Measurements from ENCODE around the gene ZBTB48. TPM values are rescaled to one million over a fixed set of nuclear protein-coding genes. Genes with fewer than 3 reads are reported as not detected.

Gene ZBTB48
- total and polyA plus RNA-seq, 4 donors: 21.6 to 41.3 (median 34.3) TPM

GRCh38 chr1:6538956-6539355 lies 40.8 kb upstream of the ZBTB48 start:
- TF ChIP-seq, protein P1, sequence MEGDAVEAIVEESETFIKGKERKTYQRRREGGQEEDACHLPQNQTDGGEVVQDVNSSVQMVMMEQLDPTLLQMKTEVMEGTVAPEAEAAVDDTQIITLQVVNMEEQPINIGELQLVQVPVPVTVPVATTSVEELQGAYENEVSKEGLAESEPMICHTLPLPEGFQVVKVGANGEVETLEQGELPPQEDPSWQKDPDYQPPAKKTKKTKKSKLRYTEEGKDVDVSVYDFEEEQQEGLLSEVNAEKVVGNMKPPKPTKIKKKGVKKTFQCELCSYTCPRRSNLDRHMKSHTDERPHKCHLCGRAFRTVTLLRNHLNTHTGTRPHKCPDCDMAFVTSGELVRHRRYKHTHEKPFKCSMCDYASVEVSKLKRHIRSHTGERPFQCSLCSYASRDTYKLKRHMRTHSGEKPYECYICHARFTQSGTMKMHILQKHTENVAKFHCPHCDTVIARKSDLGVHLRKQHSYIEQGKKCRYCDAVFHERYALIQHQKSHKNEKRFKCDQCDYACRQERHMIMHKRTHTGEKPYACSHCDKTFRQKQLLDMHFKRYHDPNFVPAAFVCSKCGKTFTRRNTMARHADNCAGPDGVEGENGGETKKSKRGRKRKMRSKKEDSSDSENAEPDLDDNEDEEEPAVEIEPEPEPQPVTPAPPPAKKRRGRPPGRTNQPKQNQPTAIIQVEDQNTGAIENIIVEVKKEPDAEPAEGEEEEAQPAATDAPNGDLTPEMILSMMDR (IDR thresholded peaks at IDR 0.05; ENCODE audit: control extremely low read depth, extremely low read depth): no peak
- no peaks in the 10 kb centered on the region for H3K9me3 ChIP-seq (ENCODE audit: control insufficient read depth in 4 of 4, insufficient read depth in 3 of 4, low read length in 3 of 4)
- H3K36me3 ChIP-seq (ENCODE audit: control insufficient read depth in 4 of 4, insufficient read depth in 4 of 4, low read length in 4 of 4): peaks cover 0 to 23% (median 12%) of the 10 kb centered on the region in 4 donors
- 57 to 82% methylated on average over 3 of the region's 3 CpGs for WGBS, 2 donors
- no peak for DNase-seq
- H3K9ac ChIP-seq (ENCODE audit: insufficient read depth in 1 of 2, low read length in 2 of 2): no peak overlapping the region
- H3K27ac ChIP-seq (ENCODE audit: low read depth in 1 of 2, low read length in 1 of 2): no peak overlapping the region
- ATAC-seq (ENCODE audit: insufficient read depth, low FRiP score): no peak
- no peak overlapping the region for H3K4me3 ChIP-seq
- H3K4me1 ChIP-seq (ENCODE audit: control insufficient read depth in 5 of 5, insufficient read depth in 5 of 5, low read length in 5 of 5): no peaks in the 10 kb centered on the region
- no peaks in the 10 kb centered on the region for H3K27me3 ChIP-seq (ENCODE audit: control insufficient read depth in 3 of 3, insufficient read depth in 3 of 3, low read length in 2 of 3)

GRCh38 chr1:6544831-6545230 lies 35.0 kb upstream of the ZBTB48 start:
- H3K36me3 ChIP-seq (ENCODE audit: control insufficient read depth in 4 of 4, insufficient read depth in 4 of 4, low read length in 4 of 4): peaks cover 15 to 42% (median 28%) of the 10 kb centered on the region in 4 donors
- WGBS, 2 donors: 68 to 73% methylated on average over 3 of the region's 3 CpGs
- no peaks in the 10 kb centered on the region for H3K9me3 ChIP-seq (ENCODE audit: control insufficient read depth in 4 of 4, insufficient read depth in 3 of 4, low read length in 3 of 4)
- DNase-seq (no peak), ATAC-seq (ENCODE audit: insufficient read depth, low FRiP score) (no peak)
- H3K9ac ChIP-seq (ENCODE audit: insufficient read depth in 1 of 2, low read length in 2 of 2): no peak overlapping the region
- H3K27ac ChIP-seq (ENCODE audit: low read depth in 1 of 2, low read length in 1 of 2): no peak overlapping the region
- H3K27me3 ChIP-seq (ENCODE audit: control insufficient read depth in 3 of 3, insufficient read depth in 3 of 3, low read length in 2 of 3): no peaks in the 10 kb centered on the region
- H3K4me3 ChIP-seq: no peak overlapping the region
- H3K4me1 ChIP-seq (ENCODE audit: control insufficient read depth in 5 of 5, insufficient read depth in 5 of 5, low read length in 5 of 5): peaks cover 0 to 1% (median 0%) of the 10 kb centered on the region in 5 donors
- TF ChIP-seq, protein P1 (IDR thresholded peaks at IDR 0.05; ENCODE audit: control extremely low read depth, extremely low read depth): no peak

GRCh38 chr1:6545276-6546112 lies 34.3 kb upstream of the ZBTB48 start:
- peaks cover 0 to 1% (median 0%) of the 10 kb centered on the region in 5 donors for H3K4me1 ChIP-seq (ENCODE audit: control insufficient read depth in 5 of 5, insufficient read depth in 5 of 5, low read length in 5 of 5)
- TF ChIP-seq, protein P1 (IDR thresholded peaks at IDR 0.05; ENCODE audit: control extremely low read depth, extremely low read depth): no peak
- WGBS, 2 donors: 61 to 77% methylated on average over 10 of the region's 10 CpGs
- no peak for ATAC-seq (ENCODE audit: insufficient read depth, low FRiP score)
- H3K9me3 ChIP-seq (ENCODE audit: control insufficient read depth in 4 of 4, insufficient read depth in 3 of 4, low read length in 3 of 4): no peaks in the 10 kb centered on the region
- no peak for DNase-seq
- no peak overlapping the region for H3K4me3 ChIP-seq
- peak overlapping the region in 1 of 2 donors; percentile 45 for H3K27ac ChIP-seq (ENCODE audit: low read depth in 1 of 2, low read length in 1 of 2)
- peaks cover 17 to 43% (median 28%) of the 10 kb centered on the region in 4 donors for H3K36me3 ChIP-seq (ENCODE audit: control insufficient read depth in 4 of 4, insufficient read depth in 4 of 4, low read length in 4 of 4)
- no peak overlapping the region for H3K9ac ChIP-seq (ENCODE audit: insufficient read depth in 1 of 2, low read length in 2 of 2)
- H3K27me3 ChIP-seq (ENCODE audit: control insufficient read depth in 3 of 3, insufficient read depth in 3 of 3, low read length in 2 of 3): no peaks in the 10 kb centered on the region
